ENCODE measurements around the gene NEMP1. TPM values are rescaled to one million over a fixed set of nuclear protein-coding genes. Genes with fewer than 3 reads are reported as not detected.

Gene NEMP1
- total and polyA plus RNA-seq, 2 of the 8 experiments (the other 6 are each of a cell fraction or from before 2014, with no cell fraction given), result 30.1 to 43.2 TPM

GRCh38 chr12:57016348-57016747, 62.2 kb downstream of the NEMP1 start, which contains the start of gene TAC3:
Gene TAC3 (minus strand): TSS chr12:57016529. CDS start chr12:57015797, 732 bp downstream.
- Histone ChIP-seq H3K56ac (replicated peaks; ENCODE audit: insufficient read length, low read depth, low read length) (peak within 1 kb of the TSS; percentile 12), H3K27me3 (replicated peaks in 1 of 4; ENCODE audit: control insufficient read depth in 3 of 4, extremely low read depth in 1 of 4, insufficient read depth in 3 of 4, low read length in 3 of 4) (no peaks in the 10 kb centered on the region), H2AFZ (ENCODE audit: low read length) (0 out of 2 replicates have a peak within 1 kb of the TSS, but pooled peaks have one; percentile 52), H3K4me2 (ENCODE audit: insufficient read depth in 1 of 2, low read depth in 2 of 2, low read length in 2 of 2) (peak within 1 kb of the TSS; percentile 44 to 47; a peak in 3 of 4 replicates), H2AK5ac (ENCODE audit: low read depth, low read length) (no peak within 1 kb of the TSS), H2BK12ac (ENCODE audit: low read depth, low read length) (0 out of 2 replicates have a peak within 1 kb of the TSS, but pooled peaks have one; percentile 55), H3K23ac (ENCODE audit: insufficient read length) (no peak within 1 kb of the TSS), H3K4me1 (replicated peaks in 1 of 4; ENCODE audit: control insufficient read depth in 3 of 4, insufficient read depth in 4 of 4, low read length in 3 of 4) (peaks cover 4 to 10% (median 6%) of the 10 kb centered on the region in 4 experiments), H3K4ac (replicated peaks; ENCODE audit: insufficient read length, low read depth, low read length) (no peak within 1 kb of the TSS), H4K91ac (replicated peaks; ENCODE audit: insufficient read length, low read length) (peak within 1 kb of the TSS; percentile 80), H2BK15ac (ENCODE audit: low read length) (no peak within 1 kb of the TSS; the same call in 1 of the 2 replicates), H3K14ac (ENCODE audit: insufficient read length) (peak within 1 kb of the TSS; percentile 22), H3K18ac (ENCODE audit: extremely low read depth, low read length) (peak within 1 kb of the TSS; percentile 26; the same call in 1 of the 2 replicates), H3K9me3 (ENCODE audit: insufficient read depth in 2 of 2, low read depth in 1 of 2, low read length in 1 of 2) (no peaks in the 10 kb centered on the region), H3K36me3 (ENCODE audit: control insufficient read depth in 2 of 4, insufficient read depth in 4 of 4, low read length in 3 of 4) (no peaks in the 10 kb centered on the region; a peak in 1 of 8 replicates), H3K9ac (replicated peaks in 1 of 4; ENCODE audit: extremely low read depth in 1 of 4, low read depth in 3 of 4, low read length in 3 of 4) (no peak within 1 kb of the TSS; a peak in 1 of 7 replicates), H2BK20ac (ENCODE audit: low read length) (no peak within 1 kb of the TSS), H3K79me1 (ENCODE audit: low read depth, low read length) (no peaks in the 10 kb centered on the region), H4K5ac (ENCODE audit: insufficient read length, low read depth, low read length) (peak within 1 kb of the TSS; percentile 62), H3K23me2 (ENCODE audit: low read depth, low read length) (no peaks in the 10 kb centered on the region; the same call in 1 of the 2 replicates), H3K79me2 (ENCODE audit: control insufficient read depth in 1 of 2, insufficient read depth in 2 of 2, low read length in 2 of 2) (no peaks in the 10 kb centered on the region), H2BK120ac (replicated peaks; ENCODE audit: low read depth, low read length) (peak within 1 kb of the TSS; percentile 43), H3K4me3 (ENCODE audit: extremely low read depth in 1 of 4, insufficient read depth in 2 of 4, low read depth in 3 of 4, low read length in 4 of 4) (peak within 1 kb of the TSS; percentile 1 to 48 (median 23); a peak in 5 of 8 replicates), H4K8ac (ENCODE audit: extremely low read depth, insufficient read depth, low read length) (peak within 1 kb of the TSS; percentile 85), H4K20me1 (replicated peaks in 1 of 2; ENCODE audit: control insufficient read depth in 1 of 2, insufficient read depth in 2 of 2, low read length in 2 of 2) (no peaks in the 10 kb centered on the region), H2BK5ac (ENCODE audit: low read depth, low read length) (peak within 1 kb of the TSS; percentile 12; the same call in 1 of the 2 replicates), H3K27ac (ENCODE audit: low read depth, low read length) (no peak within 1 kb of the TSS)
- ChIA-PET POLR2A (ENCODE audit: partially characterized antibody) (interaction anchor here (0.5 to 2.2 kb wide), 11 partner anchors 9 to 96 kb away, joined by 3 to 5 read pairs (median 4); partner anchors contain the start of genes MYO1A, NAB2 and STAT6), CTCF (ENCODE audit: partially characterized antibody) (interaction anchor here (1.0 to 10.1 kb wide), 15 partner anchors 11 to 160 kb away, joined by 3 to 95 read pairs (median 9); partner anchors contain the start of genes STAT6 and ZBTB39)
- FAIRE-seq (peak; percentile 28), DNase-seq (ENCODE audit: low read depth in 1 of 2, low spot score in 2 of 2) (no peak)
- TF ChIP-seq CHD1 (IDR thresholded peaks at IDR 0.05; ENCODE audit: low read depth, low read length) (no peak), BACH1 (IDR thresholded peaks at IDR 0.05; ENCODE audit: low read length) (no peak), TAF1 (IDR thresholded peaks at IDR 0.05; ENCODE audit: low read depth, low read length) (peak; percentile 45; the same call in 1 of the 2 replicates), POLR2A (IDR thresholded peaks at IDR 0.05; ENCODE audit: control extremely low read depth in 1 of 2, low read depth in 2 of 2, low read length in 2 of 2) (0 out of 3 replicates have a peak, but pooled peaks of 1 of the 2 experiments have one; percentile 25)
- 65% methylated on average over 5 of the region's 6 CpGs; no CpG with 5 or more reads in 1 of the 2 experiments for WGBS, 2 experiments (ENCODE audit: extremely low coverage in 1 of 2, insufficient coverage in 1 of 2, insufficient read length in 1 of 2, insufficient replicate concordance in 2 of 2, low coverage in 1 of 2, low lambda C conversion rate in 2 of 2, missing lambda C conversion rate in 1 of 2)
